Measurements from ENCODE around the gene HAPLN3. TPM values are rescaled to one million over a fixed set of nuclear protein-coding genes. Genes with fewer than 3 reads are reported as not detected.

Gene HAPLN3
- total RNA-seq, 4 donors from 2014 or later = 3.0 to 10.5 (median 6.7) TPM

GRCh38 chr15:88832820-88833730 lies 62.3 kb downstream of the HAPLN3 start:
- Histone ChIP-seq H3K36me3 (no peaks in the 10 kb centered on the region), H3K27me3 (peaks cover 1% of the 10 kb centered on the region), H3K4me1 (peaks cover 0 to 7% (median 0%) of the 10 kb centered on the region in 3 donors), H3K9me3 (no peaks in the 10 kb centered on the region), H3K27ac (no peak overlapping the region), H3K4me3 (no peak overlapping the region)
- TF ChIP-seq POLR2AphosphoS5 (IDR thresholded peaks at IDR 0.05) (no peak), EP300 (IDR thresholded peaks at IDR 0.05) (no peak), POLR2A (IDR thresholded peaks at IDR 0.05) (no peak), CTCF (IDR thresholded peaks at IDR 0.05) (no peak)
- ATAC-seq = no peak
- 58 to 74% methylated on average over 2 to 10 of the region's 12 CpGs for WGBS, 2 donors (ENCODE audit: low coverage in 1 of 2)

GRCh38 chr15:88830016-88830415 lies 65.3 kb downstream of the HAPLN3 start:
- H3K27me3 ChIP-seq = peaks cover 17% of the 10 kb centered on the region
- no peak for ATAC-seq
- WGBS, 2 donors (ENCODE audit: low coverage in 1 of 2) = 65 to 79% methylated on average over 4 of the region's 5 CpGs

GRCh38 chr15:88828791-88829190 lies 66.6 kb downstream of the HAPLN3 start:
- Histone ChIP-seq H3K9me3 (no peaks in the 10 kb centered on the region), H3K36me3 (no peaks in the 10 kb centered on the region), H3K4me3 (no peak overlapping the region), H3K4me1 (no peaks in the 10 kb centered on the region), H3K27ac (no peak overlapping the region), H3K27me3 (peaks cover 17% of the 10 kb centered on the region)
- no peak for TF ChIP-seq EP300 (IDR thresholded peaks at IDR 0.05)
- no peak for TF ChIP-seq POLR2AphosphoS5 (IDR thresholded peaks at IDR 0.05)
- no peak for TF ChIP-seq POLR2A (IDR thresholded peaks at IDR 0.05)
- TF ChIP-seq CTCF (IDR thresholded peaks at IDR 0.05) = no peak
- WGBS, 2 donors (ENCODE audit: low coverage in 1 of 2) = 90 to 96% methylated on average over 2 to 4 of the region's 5 CpGs
- no peak for ATAC-seq

More at GRCh38 chr15:88830016-88830415, 65.3 kb downstream of the HAPLN3 start:
- Histone ChIP-seq H3K9me3 (no peaks in the 10 kb centered on the region), H3K27ac (no peak overlapping the region), H3K4me3 (no peak overlapping the region), H3K4me1 (peaks cover 0 to 7% (median 0%) of the 10 kb centered on the region in 3 donors), H3K36me3 (no peaks in the 10 kb centered on the region)
- no peak for TF ChIP-seq POLR2AphosphoS5 (IDR thresholded peaks at IDR 0.05)
- no peak for TF ChIP-seq EP300 (IDR thresholded peaks at IDR 0.05)
- no peak for TF ChIP-seq CTCF (IDR thresholded peaks at IDR 0.05)
- TF ChIP-seq POLR2A (IDR thresholded peaks at IDR 0.05) = no peak

Other genes starting within 250 kb of the HAPLN3 start
- under 1 TPM in 3 of 4 donors, not detected in 1; 0.04 to 0.17 (median 0.13) TPM for gene ACAN, start 92.1 kb downstream of the HAPLN3 start, total RNA-seq
- gene MFGE8, start 17.8 kb upstream of the HAPLN3 start, total RNA-seq = 100 to 1,000 TPM; 496 to 734 (median 508) TPM
- gene ABHD2, start 192.9 kb upstream of the HAPLN3 start, total RNA-seq = 100 to 1,000 TPM in 1 of 4 donors, 10 to 100 TPM in 3; 54.6 to 108 (median 75.9) TPM